HG03025 (cell line): Measurements from ENCODE around the gene PLPPR2.
A peak's percentile ranks its signal among the peaks of the same experiment; 100 is the strongest.
"Not testable (repeated sequence)": the region's sequence is repeated elsewhere in the genome, so short reads cannot be mapped to it uniquely, and the experiment has no call there.

Experiments
- ATAC-seq: cut with Tn5 transposase; IDR thresholded peaks from one replicate; pipeline ENCODE4 v1.9.1; 2021; ENCODE audit warnings: mild to moderate bottlenecking, moderate library complexity; ENCODE audit not compliant: unreplicated experiment, low FRiP score

Gene PLPPR2

DNA sequence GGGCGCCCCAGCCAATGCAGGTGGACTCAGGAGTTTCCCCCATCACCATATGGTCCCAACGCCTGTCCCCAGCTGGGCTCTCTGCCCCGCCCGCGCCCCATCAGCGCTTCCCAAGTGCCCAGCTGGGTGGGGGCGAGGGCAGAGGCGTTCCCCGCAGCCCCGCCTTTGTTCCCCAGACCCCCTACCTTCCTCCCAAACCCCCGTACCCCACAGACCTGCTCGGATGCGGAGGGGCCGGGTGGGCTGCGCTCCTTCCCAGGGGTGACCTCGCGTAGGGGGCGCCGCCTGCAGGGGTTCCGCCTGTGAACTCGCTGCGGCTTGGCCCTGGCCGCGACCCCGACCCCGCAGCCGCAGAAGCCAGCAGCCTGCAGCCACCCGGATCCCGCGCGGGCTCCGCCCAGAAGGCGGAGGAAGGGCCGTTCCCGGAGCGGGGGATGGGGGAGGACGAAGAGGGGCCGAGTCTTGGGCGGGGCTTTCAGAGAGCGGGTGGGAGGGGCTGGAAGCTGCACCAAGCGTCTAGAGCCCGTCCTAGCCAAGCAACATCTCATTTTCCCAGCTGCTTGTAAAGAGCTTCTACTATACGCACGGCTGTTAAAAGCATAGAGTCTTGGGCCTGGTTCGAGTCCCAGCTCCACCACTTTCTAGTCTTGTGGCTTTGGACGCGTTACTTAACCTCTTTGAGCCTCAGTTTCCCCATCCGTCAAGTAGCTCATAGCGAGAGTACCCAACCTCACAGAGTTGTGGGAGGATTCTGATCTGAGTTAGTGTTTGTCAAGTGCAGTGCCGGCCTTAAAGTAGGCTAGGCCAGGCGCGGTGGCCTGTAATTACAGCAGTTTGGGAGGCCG lies 15.8 kb upstream of the PLPPR2 start, which contains the start of gene RAB3D:
RAB3D (minus strand) TSS at position 404 of the 845 bp plus-strand sequence. CDS start 2,258 bp downstream, outside the sequence.
- no peak for ATAC-seq

DNA sequence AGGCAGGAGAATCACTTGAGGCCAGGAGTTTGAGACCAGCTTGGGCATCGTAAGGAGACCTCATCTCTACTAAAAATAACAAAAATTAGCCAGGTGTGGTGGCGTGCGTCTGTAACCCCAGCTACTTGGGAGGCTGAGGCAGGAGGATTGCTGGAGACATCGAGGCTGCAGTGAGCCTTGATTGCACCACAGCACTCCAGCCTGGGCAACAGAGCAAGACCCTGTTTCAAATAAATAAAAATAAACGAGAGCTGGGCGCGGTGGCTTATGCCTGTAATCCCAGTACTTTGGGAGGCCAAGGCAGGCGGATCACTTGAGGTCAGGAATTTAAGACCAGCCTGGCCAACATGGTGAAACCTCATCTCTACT lies 15.1 kb upstream of the PLPPR2 start:
- ATAC-seq, result not testable (repeated sequence)

DNA sequence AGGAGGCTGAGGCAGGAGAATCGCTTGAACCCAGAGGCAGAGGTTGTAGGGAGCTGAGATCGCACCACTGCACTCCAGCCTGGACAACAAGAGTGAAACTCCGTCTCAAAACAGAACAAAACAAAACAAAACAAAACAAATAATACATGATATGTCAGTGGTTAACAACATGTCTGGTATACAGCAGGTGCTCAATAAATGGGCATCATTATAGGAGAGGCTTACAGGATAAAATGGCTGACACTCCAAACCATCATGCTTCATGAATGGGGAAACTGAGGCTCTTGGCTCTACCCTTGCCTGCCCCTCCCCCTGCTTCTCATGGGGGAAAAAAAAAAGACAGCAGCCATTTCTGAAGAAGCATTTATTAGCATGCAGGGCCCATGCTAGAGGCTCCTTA lies 12.8 kb upstream of the PLPPR2 start:
- no peak for ATAC-seq

DNA sequence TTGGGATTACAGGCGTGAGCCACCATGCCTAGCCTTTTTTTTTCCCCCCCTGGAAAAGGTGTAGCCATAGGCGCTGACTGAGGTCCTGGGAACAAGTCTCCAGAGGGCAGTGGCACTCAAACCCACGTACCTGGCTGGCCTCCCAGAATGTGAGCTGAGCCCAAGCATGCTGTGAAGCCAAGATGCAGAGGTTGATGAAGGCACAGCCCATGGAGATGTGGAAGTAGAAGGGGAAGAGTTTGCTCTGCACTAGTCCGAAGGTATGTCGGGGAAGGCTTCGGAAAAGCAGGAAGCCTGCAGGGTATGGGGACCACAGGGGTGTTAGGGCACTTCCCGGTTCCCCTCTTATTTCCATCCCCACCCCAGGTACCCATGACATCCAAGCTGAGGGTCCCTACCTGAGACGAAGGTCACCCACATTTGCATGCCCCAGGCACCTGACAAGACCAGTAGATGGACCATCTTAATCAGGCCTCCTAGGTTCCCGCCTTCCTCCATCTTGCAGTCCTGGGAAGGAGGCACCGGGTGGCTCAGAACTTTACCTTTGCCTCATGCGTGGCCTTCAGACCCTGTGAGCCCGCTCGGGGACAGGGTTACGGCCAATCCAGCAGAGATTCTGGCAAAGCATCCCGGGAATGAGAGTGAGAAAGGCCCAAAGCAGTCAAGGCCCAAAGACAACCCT lies 10.0 kb upstream of the PLPPR2 start:
- no peak for ATAC-seq

DNA sequence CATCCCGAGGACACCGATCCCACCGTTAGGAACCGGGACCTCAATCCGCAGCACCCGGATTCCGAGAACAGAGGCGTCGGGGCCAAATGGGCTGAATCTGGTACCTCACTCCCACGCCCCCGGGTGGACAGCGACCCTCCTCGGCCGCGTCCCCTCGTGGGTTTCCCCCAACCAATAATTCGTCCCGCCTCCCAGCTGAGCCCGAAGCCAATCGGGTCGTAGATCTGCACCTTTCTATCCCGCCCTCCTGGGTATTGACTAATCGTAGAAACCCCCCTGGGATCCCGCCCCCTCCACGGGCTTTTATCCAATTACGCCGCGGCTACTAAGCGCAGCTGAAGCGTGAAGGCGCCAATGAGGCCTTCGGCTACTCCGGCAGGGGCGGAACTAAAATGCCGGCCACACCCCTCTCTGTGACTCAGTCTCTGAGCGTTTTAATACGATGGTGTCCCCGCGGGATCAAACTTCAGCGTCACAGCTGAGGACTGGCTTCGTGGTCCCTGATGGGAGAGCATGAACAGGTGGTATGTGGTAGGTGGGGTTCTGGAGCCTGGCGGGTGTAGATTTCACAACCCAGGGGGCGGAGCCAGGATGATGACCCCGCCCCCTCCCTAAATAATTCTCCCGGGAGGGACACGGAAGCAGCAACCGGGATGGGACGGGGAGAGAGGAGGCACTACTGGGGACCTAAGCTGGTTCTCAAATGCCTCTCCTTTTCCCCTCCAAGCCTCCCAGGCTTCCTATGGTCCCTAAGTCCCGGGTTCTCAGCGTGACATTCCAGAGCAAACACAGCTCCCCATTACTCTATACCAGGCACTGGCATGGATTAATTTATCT lies 8.9 kb upstream of the PLPPR2 start, which contains the start of the genes CCDC159 and TMEM205:
CCDC159 (plus strand) TSS at position 416 of the 837 bp plus-strand sequence; CDS start at position 504, 88 bp downstream.
TMEM205 (minus strand) TSS at position 165 of the 837 bp plus-strand sequence. CDS start 649 bp downstream, outside the sequence.
- ATAC-seq, result peak; percentile 91

DNA sequence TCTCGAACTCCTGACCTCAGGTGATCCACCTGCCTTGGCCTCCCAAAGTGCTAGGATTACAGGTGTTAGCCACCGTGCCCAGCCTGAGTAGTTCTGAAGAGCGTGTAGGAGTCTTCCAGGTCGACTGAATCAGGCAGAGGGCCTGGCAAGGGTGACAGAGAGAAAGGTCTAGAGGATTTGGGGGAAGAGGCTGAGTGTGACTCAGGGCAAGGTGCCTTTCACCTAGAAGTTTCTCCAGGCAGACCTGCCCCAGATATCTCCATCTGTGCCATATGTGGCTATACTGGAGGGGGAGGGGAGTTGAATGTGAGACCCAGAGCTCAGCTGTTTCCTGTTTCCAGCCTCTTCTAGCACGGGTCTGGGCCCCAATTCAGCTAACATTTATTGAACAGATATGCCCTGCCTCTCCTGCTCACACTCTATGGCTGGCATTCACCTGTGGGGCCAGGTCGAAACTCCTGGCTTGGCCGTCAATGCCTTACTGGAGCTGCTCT lies 7.6 kb upstream of the PLPPR2 start:
- no peak for ATAC-seq

DNA sequence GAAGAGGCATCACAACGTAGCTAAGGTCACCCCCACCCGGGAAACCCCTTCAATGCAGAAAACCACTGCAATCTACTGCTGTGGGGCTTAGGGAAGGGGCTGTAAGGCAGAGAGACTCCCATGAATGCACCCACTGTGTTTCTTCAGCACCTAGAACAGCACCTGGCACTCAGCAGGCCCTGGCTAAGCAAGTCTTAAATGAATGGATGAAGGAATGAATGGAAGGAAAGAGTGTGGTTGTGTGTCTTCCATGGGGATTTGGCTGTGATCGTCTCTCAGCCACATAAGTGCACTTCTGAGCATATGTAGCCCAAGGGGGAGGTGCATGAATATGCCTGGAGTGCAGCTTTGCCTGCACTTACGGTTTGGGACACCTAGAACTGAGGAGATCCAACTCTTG lies 6.1 kb upstream of the PLPPR2 start:
- ATAC-seq, result no peak

DNA sequence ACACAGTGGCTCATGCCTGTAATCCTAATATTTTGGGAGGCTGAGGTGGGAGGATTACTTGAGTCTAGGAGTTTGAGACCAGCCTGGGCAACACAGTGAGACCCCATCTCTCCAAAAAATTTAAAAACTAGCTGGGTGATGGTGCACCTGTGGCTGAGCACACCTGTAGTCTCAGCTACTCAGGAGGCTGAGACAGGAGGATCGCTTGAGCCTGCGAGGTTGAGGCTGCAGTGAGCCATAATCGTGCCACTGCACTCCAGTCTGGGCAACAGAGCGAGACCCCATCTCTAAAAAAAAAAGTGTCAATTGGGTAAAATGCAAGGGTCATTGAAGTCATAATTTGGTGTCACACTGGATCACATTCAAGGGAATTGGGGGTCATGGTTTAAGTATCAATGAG lies 1.1 kb upstream of the PLPPR2 start:
- ATAC-seq, result not testable (repeated sequence)

DNA sequence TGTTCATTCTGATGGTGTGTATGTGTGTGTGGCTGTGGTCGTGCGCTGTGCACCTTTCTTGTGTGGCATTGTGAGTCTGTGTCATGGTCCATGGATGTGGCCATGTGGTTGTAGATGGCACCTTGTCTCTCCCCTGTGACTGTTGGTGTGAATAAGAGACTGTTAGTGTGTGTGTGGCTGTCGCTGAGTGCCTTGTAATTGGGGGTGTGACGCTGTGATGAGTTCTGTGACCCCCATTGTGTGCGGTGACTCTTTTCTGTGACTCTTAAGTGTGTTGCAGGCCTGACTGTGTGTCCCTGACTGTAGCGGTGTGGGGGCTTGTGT lies 804 bp downstream of the PLPPR2 start:
- no peak for ATAC-seq

DNA sequence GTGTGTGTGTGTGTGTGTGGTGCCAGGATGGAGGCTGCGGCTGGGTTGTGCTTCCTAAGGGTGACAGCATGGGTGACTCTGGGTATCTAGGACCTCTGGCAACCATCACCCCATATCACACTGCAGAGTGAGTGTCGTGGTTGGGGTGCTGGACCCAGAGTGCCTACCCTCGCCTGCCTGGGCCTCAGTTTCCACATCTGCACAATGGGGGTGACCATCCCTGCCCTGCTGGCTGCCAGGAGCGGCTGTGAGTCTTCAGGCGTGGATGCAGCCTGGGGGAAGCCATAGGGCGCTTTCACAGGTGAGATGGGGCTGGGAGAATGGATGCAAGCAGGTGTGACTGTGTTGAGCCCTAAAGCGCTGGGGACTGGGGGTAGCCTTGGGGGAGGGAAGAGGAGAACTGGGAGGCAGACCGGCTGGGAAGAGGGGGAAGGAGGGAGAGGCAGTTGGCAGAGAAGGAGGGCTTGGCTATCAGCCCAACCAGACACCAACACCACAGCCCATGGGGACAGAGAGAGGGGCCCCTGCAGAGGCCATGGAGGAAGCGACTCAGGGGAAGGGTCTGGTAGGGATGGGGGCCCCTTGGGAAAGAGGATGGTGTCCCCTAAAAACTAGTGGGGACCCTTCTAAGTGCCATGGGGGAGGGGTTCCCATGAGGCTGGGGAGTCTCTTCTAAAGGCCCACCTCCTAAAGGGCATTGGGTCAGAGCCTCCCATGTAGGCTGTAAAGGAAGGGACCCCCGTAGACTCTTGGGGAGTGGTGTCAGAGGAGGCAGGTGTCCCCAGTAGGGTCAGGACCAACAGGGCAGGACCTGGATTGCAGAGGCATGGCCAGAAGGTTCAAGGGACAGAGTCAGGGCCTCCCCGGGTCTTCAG lies 1.7 kb downstream of the PLPPR2 start:
- ATAC-seq, result no peak

DNA sequence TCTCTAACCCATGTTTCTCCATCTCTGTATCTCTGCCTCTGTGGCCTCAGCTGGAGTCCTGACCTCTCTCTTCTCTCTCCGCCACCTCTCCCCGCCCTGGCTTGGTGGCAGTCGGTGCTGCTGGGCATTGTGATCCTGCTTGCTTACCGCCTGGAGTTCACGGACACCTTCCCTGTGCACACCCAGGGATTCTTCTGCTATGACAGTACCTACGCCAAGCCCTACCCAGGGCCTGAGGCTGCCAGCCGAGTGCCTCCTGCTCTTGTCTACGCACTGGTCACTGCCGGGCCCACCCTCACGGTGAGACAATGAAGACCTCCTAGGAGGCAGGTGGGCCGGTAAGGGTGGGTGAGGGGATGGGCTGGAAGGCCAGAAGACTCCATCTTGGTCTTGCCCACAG lies 4.2 kb downstream of the PLPPR2 start:
- ATAC-seq, result no peak

DNA sequence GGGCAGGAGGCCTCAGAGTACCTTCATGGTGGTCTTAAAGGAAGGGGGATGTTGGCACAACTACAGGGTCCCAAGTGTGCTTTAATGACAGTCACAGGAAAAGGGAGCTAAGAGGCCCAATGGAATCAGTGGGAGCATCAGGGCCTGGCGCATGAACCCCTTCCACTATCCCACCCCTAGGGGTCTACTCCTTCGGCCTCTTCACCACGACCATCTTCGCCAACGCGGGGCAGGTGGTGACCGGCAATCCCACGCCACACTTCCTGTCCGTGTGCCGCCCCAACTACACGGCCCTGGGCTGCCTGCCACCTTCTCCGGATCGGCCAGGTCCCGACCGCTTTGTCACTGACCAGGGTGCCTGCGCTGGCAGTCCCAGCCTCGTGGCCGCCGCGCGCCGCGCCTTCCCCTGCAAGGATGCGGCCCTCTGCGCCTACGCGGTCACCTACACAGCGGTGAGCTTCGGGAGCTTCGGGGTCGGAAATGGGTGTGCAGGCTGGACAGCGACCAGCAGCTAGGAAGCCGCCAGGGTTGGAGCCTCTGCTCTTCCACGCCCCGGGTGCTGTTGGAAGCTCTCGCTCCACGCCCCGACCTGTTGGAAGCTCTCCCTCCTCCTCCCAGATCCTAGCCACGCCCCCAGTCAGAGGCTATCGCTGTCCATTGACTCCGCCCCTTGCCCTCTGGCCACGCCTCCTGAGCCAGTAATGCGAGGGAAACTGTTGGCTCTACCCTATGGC lies 6.0 kb downstream of the PLPPR2 start:
- no peak for ATAC-seq

DNA sequence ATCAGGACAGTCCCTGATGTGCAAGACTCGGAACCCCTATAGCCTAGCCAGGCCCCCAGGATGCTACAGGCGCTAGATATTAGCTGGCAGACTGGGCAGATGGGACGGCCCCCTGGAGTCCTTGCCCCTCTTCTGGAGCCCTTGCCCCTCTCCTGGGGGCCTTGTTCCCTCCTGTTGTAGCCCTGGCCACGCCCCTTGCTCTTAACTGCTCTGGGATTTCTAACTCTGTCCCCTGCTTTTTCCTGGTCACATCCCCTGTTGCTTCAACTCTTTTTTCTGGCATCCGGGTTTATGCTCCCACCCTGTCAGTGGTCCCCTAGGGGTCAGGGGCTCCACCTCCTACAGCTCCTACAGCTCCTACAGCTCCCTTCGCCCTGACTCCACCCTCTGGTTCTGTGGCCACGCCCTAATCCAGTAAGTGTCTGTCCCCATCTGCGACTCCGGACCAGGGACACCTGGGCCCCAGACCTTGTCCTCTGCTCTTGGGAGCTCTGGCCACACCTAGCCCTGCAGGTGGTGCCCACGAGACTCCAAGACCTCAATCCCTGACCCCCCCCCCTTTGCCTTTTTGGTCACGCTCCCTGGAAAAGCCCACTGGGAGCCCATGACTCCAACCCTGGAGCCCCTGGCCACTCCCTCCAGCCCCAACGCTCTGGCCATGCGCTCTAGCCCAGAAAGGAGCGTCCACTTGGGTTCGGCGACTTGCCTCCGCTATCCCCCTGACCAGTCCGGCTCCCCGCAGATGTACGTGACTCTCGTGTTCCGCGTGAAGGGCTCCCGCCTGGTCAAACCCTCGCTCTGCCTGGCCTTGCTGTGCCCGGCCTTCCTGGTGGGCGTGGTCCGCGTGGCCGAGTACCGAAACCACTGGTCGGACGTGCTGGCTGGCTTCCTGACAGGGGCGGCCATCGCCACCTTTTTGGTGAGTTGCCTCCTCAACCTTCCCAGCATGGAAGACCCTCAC lies 6.8 kb downstream of the PLPPR2 start:
- no peak for ATAC-seq

DNA sequence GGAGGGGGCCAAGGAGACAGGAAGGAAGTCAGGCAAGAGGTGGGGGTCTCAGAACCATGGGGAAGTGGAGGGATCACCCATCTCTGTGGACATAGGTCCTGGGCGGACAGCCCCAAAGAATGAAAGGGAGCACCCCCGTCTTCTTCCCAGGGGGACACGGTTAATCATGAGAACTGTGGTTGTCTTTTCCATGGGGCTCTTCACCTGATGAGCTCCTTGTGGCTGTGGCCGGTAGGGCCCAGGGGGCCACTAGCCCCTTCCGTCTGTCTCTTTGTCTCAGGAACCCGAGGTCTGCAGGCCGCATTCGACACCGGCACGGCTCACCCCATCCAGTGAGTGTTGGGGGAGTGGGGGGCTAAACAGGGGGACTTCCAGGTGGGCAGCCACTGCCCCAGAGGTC lies 8.6 kb downstream of the PLPPR2 start:
- ATAC-seq, result no peak

DNA sequence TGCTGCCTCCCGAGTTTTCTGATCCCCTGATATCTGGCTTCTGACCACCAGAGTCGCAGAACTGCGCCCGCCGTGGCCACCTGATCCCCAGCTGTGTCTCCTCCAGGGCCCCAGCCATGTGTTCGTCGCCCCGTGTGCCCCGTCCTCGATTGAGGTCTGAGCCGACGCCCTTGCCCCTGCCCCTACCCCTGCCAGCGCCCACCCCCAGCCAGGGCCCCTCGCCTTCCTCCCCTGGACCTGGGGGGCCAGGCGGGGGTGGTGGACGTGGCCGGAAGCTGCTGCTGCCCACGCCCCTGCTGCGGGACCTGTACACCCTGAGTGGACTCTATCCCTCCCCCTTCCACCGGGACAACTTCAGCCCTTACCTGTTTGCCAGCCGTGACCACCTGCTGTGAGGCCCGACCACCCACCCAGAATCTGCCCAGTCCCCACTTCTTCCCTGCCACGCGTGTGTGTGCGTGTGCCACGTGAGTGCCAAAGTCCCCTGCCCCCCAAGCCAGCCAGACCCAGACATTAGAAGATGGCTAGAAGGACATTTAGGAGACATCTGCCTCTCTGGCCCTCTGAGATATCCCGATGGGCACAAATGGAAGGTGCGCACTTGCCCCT lies 9.2 kb downstream of the PLPPR2 start:
- ATAC-seq, result no peak

DNA sequence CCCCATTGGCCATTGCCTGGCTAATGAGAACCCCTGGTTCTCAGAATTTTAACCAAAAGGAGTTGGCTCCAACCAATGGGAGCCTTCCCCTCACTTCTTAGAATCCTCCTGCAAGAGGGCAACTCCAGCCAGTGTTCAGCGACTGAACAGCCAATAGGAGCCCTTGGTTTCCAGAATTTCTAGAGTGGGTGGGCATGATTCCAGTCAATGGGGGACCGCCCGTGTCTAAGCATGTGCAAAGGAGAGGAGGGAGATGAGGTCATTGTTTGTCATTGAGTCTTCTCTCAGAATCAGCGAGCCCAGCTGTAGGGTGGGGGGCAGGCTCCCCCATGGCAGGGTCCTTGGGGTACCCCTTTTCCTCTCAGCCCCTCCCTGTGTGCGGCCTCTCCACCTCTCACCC lies 9.7 kb downstream of the PLPPR2 start:
- ATAC-seq, result no peak

DNA sequence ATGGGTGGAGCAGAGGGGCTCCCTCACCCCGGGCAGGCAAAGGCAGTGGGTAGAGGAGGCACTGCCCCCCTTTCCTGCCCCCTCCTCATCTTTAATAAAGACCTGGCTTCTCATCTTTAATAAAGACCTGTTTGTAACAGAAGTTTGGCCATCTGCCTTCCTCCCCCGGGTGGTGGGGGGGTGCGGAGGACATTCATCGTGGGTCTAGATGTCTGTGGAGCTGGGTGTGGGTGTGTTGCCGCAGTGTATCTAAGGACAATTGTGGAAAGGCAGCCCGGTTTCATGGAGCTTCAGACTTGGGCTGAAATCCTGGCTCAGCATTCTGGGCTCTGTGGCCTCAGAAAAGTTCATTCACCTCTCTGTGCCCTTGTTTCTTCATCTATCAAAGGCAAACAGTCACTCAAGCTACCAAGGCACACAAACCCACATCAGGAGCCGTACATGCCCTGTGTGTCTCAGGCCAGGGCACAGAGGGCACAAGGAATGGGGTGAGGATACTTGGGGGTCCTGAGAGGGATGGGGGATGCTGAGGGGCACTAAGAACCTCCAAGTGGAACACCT lies 10.4 kb downstream of the PLPPR2 start:
- no peak for ATAC-seq
